ENCODE results near the gene METRN.

DNA sequence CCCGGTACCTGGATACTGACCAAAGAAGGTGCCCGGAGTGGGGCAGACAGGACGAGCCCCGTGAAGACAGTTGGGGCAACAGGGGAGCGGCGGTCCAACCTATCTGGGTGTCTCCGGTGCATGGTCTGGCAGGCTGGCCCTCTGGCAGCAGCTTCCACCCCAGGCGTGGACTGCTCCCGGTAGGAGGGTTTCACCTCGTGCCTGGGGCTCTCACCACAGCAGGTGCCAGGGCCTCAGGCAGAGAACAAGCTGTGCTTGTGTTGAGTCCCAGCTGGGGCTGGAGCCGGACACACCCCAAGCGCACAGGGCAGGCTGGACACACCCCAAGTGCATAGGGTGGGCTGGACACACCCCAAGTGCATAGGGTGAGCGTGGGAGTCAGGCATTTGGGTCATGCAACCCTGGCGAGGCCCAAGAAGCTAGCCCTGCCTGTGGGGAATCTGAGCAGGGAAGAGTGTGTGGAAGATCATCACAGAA is 7.8 kb upstream of the METRN start:
- no peak for TF ChIP-seq CTCF (optimal IDR thresholded peaks at IDR 0.05 in 1 of 3, IDR thresholded peaks at IDR 0.05 in 1 of 3, conservative IDR thresholded peaks at IDR 0.05 in 1 of 3; ENCODE audit: extremely low read depth in 1 of 3, insufficient read depth in 2 of 3, low read length in 3 of 3)
- no peak for TF ChIP-seq EZH2 (IDR thresholded peaks at IDR 0.05; ENCODE audit: low read length)
